GM03348 (cell line): Measurements from ENCODE around the gene RAB11B.
"Not testable (repeated sequence)": the region's sequence is repeated elsewhere in the genome, so short reads cannot be mapped to it uniquely, and the experiment has no call there.

ENCODE experiments used
- DNase-seq: peaks from one replicate; pipeline ENCODE4 v3.0.0; 2012; ENCODE audit warnings: low spot score

Gene RAB11B

GRCh38 chr19:8429044-8429443 lies 38.9 kb downstream of the RAB11B start:
- no peak for DNase-seq

GRCh38 chr19:8429826-8430225 lies 39.7 kb downstream of the RAB11B start:
- DNase-seq = no peak

GRCh38 chr19:8430650-8431049 lies 40.5 kb downstream of the RAB11B start:
- no peak for DNase-seq

DNA sequence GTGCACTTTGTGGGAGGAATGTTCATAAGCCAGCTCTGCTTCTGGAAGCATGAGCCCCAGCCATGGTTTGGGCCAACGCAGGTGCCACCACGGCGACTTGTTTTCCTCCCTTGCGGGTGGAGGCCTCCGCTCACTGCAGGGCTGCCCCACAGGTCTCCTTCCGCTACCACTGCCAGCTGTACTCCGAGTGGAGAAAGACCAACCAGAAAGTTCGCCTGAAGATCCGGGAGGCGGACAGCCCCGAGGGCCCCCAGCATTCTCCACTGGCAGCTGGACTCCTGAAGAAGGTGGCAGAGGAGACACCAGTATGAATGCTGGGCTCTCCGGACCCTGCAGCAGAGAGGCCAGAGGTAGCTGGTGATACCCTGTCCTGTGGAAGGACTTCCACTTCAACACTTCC lies 48.1 kb downstream of the RAB11B start:
- DNase-seq = no peak

GRCh38 chr19:8441725-8442544 lies 51.8 kb downstream of the RAB11B start:
- DNase-seq = no peak

DNA sequence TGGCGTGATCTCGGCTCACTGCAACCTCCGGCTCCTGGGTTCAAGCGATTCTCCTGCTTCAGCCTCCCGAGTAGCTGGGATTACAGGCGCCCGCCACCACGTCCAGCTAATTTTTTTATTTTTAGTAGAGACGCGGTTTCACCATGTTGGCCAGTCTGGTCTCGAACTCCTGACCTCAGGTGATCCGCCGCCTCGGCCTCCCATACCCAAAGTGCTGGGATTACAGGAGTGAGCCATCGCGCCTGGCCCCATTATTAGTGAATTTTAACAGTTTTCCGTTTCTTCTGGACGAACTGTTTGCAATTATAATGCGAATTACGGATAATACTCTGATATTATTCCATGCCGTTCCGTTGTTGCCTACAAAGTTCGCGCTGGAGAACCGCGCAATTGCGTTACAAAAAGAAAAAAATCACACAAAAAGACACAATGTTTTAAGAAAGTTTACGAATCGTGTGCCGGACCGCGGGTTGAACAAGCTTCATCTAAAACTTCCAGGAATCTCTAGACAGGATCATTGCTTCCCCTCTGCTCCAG lies 54.0 kb downstream of the RAB11B start:
- not testable (repeated sequence) for DNase-seq

- peak; percentile 100 for DNase-seq
These were observed 54.7 kb downstream of the RAB11B start, which contains the start of gene HNRNPM for GRCh38 chr19:8444677-8445487. TSS of gene HNRNPM (plus strand) at chr19:8444975. CDS start at chr19:8444999, 24 bp downstream.

DNA sequence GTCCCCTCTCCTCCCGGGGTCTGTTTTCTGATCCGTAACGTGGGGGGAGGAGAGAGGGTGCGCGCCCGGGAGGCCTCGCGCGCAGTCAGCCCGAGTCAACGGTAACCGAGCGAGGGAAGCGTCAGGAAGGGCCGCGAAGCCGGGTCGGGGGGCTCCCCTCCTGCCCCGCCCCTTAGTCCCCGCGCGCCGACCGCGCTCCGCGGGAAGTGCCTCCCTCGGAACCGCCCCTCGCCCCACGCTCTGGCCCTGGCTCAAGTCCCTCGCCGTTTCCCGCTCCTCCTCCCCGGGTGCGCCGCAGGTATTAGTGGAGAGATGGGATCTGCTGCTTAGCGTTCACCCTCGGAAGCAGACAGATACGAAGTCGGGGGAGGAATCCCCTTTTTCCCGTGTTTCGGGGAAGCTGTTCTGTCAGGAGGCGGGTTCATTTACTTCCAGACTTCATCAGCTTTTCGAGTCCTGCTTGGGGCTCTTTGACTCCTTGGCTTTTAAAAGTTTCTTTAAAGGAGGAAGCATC lies 55.4 kb downstream of the RAB11B start:
- DNase-seq = peak; percentile 66

GRCh38 chr19:8446061-8446709 lies 56.0 kb downstream of the RAB11B start:
- no peak for DNase-seq

DNA sequence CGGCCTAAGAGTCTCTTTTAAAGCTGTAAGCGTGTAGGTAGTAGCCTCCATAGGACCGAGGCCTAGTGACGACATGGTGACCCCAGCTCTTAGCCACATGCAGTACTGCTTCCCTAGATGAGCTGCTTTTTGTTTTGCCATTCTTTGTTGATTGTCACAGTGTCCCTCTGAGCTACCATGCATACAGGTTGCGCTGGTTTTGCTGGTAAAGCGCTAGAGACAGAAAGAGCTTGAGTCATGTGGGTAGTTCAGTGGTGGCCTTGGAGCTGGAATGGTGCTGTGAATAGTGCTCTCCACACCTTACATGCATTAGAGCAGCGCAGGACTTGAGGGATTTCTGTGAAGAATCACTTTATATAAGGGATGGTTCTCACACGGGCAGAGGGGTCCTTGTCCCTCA lies 59.7 kb downstream of the RAB11B start:
- DNase-seq = no peak

GRCh38 chr19:8451377-8451776 lies 61.2 kb downstream of the RAB11B start:
- no peak for DNase-seq

- DNase-seq = peak; percentile 58
These were observed 61.7 kb downstream of the RAB11B start for GRCh38 chr19:8451885-8452284.

- no peak for DNase-seq
These were observed 62.4 kb downstream of the RAB11B start for GRCh38 chr19:8452446-8453123.

- DNase-seq = no peak
These were observed 63.5 kb downstream of the RAB11B start for GRCh38 chr19:8453616-8454015.
